Measurements from ENCODE around the gene ZIC4.

Gene ZIC4

GRCh38 chr3:147379651-147380050 lies 26.7 kb downstream of the ZIC4 start:
- Histone ChIP-seq H3K27ac (ENCODE audit: low read depth, low read length, severe bottlenecking) (no peak overlapping the region), H3K36me3 (ENCODE audit: control insufficient read depth, insufficient read depth, low read length) (no peaks in the 10 kb centered on the region), H3K4me1 (ENCODE audit: control insufficient read depth, insufficient read depth, low read length, poor library complexity, severe bottlenecking) (no peaks in the 10 kb centered on the region), H3K4me3 (ENCODE audit: extremely low read depth, insufficient read depth, low read length, poor library complexity, severe bottlenecking) (no peak overlapping the region), H3K9me3 (ENCODE audit: control insufficient read depth, low read length) (no peaks in the 10 kb centered on the region)
- 53 to 54% methylated on average over 5 to 7 of the region's 10 CpGs for WGBS, 2 experiments (ENCODE audit: insufficient coverage in 2 of 2)

GRCh38 chr3:147377412-147378367 lies 28.7 kb downstream of the ZIC4 start:
- Histone ChIP-seq H3K9me3 (ENCODE audit: control insufficient read depth, low read length) (no peaks in the 10 kb centered on the region), H3K4me3 (ENCODE audit: extremely low read depth, insufficient read depth, low read length, poor library complexity, severe bottlenecking) (no peak overlapping the region), H3K4me1 (ENCODE audit: control insufficient read depth, insufficient read depth, low read length, poor library complexity, severe bottlenecking) (no peaks in the 10 kb centered on the region), H3K36me3 (ENCODE audit: control insufficient read depth, insufficient read depth, low read length) (no peaks in the 10 kb centered on the region), H3K27ac (ENCODE audit: low read depth, low read length, severe bottlenecking) (peak overlapping the region; percentile 37)
- WGBS, 2 experiments (ENCODE audit: insufficient coverage in 2 of 2), result 1 to 2% methylated on average over 14 to 20 of the region's 30 CpGs

- Histone ChIP-seq H3K4me3 (ENCODE audit: extremely low read depth, insufficient read depth, low read length, poor library complexity, severe bottlenecking) (no peak overlapping the region), H3K27ac (ENCODE audit: low read depth, low read length, severe bottlenecking) (no peak overlapping the region), H3K4me1 (ENCODE audit: control insufficient read depth, insufficient read depth, low read length, poor library complexity, severe bottlenecking) (no peaks in the 10 kb centered on the region), H3K36me3 (ENCODE audit: control insufficient read depth, insufficient read depth, low read length) (no peaks in the 10 kb centered on the region), H3K9me3 (ENCODE audit: control insufficient read depth, low read length) (no peaks in the 10 kb centered on the region)
- WGBS, 2 experiments (ENCODE audit: insufficient coverage in 2 of 2), result 4 to 7% methylated on average over 6 of the region's 6 CpGs
These were observed 33.0 kb downstream of the ZIC4 start for GRCh38 chr3:147373301-147373700.

DNA sequence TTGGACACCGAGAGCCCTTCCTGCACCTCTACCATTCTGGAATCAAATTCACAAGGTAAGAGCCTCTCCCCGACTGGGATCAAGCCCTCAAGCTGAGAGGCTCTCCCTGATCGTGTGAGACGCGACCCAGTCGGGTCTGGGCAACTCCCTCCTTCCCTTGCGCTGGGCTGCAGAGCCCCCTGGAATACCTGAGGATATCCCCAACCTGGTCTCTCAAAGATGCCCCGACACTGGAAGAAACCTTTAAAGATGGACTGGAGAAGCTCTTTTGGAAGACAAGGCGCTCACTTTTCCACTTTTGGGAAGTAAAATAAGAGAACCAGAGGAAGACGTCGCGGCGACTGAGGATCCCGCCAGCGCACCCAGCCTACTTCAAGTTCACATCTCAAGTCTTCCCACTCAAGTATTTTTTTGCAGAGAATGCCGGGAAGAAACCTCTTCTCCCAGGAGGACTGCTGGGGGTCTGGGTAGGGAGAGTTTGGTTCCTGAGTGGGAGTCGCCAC lies 33.8 kb downstream of the ZIC4 start:
- no peaks in the 10 kb centered on the region for H3K4me1 ChIP-seq (ENCODE audit: control insufficient read depth, insufficient read depth, low read length, poor library complexity, severe bottlenecking)
- H3K4me3 ChIP-seq (ENCODE audit: extremely low read depth, insufficient read depth, low read length, poor library complexity, severe bottlenecking), result no peak overlapping the region
- no peaks in the 10 kb centered on the region for H3K9me3 ChIP-seq (ENCODE audit: control insufficient read depth, low read length)
- WGBS, 2 experiments (ENCODE audit: insufficient coverage in 2 of 2), result 0 to 2% methylated on average over 6 to 13 of the region's 17 CpGs
- H3K27ac ChIP-seq (ENCODE audit: low read depth, low read length, severe bottlenecking), result no peak overlapping the region
- no peaks in the 10 kb centered on the region for H3K36me3 ChIP-seq (ENCODE audit: control insufficient read depth, insufficient read depth, low read length)

GRCh38 chr3:147371771-147372340 lies 34.5 kb downstream of the ZIC4 start:
- Histone ChIP-seq H3K9me3 (ENCODE audit: control insufficient read depth, low read length) (no peaks in the 10 kb centered on the region), H3K27ac (ENCODE audit: low read depth, low read length, severe bottlenecking) (no peak overlapping the region), H3K36me3 (ENCODE audit: control insufficient read depth, insufficient read depth, low read length) (no peaks in the 10 kb centered on the region), H3K4me3 (ENCODE audit: extremely low read depth, insufficient read depth, low read length, poor library complexity, severe bottlenecking) (no peak overlapping the region), H3K4me1 (ENCODE audit: control insufficient read depth, insufficient read depth, low read length, poor library complexity, severe bottlenecking) (no peaks in the 10 kb centered on the region)
- 0 to 13% methylated on average over 1 of the region's 7 CpGs for WGBS, 2 experiments (ENCODE audit: insufficient coverage in 2 of 2)

DNA sequence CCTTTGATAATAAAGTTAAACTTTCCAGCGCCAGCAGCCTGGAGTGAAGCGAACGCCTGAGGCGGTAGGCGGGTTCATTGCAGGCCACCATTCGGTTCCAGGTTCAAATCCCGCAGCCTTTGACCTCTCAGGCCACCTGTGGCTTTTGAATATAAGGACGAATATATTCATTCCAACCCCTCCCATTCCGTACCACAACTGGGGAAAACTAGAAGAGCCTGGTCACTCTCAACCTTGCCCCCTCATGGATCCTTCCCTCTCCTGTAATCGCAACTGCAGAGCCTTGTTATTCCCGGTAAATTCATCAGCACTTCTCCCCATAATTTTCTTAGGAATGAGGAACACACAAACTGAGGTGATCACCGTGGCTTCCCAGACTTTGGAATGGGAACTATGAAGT lies 35.2 kb downstream of the ZIC4 start:
- Histone ChIP-seq H3K36me3 (ENCODE audit: control insufficient read depth, insufficient read depth, low read length) (no peaks in the 10 kb centered on the region), H3K4me3 (ENCODE audit: extremely low read depth, insufficient read depth, low read length, poor library complexity, severe bottlenecking) (no peak overlapping the region), H3K9me3 (ENCODE audit: control insufficient read depth, low read length) (no peaks in the 10 kb centered on the region), H3K4me1 (ENCODE audit: control insufficient read depth, insufficient read depth, low read length, poor library complexity, severe bottlenecking) (no peaks in the 10 kb centered on the region), H3K27ac (ENCODE audit: low read depth, low read length, severe bottlenecking) (no peak overlapping the region)
- 0% methylated on average over 8 to 9 of the region's 12 CpGs for WGBS, 2 experiments (ENCODE audit: insufficient coverage in 2 of 2)

- no peak overlapping the region for H3K4me3 ChIP-seq (ENCODE audit: extremely low read depth, insufficient read depth, low read length, poor library complexity, severe bottlenecking)
- H3K4me1 ChIP-seq (ENCODE audit: control insufficient read depth, insufficient read depth, low read length, poor library complexity, severe bottlenecking), result no peaks in the 10 kb centered on the region
- H3K27ac ChIP-seq (ENCODE audit: low read depth, low read length, severe bottlenecking), result no peak overlapping the region
- H3K9me3 ChIP-seq (ENCODE audit: control insufficient read depth, low read length), result no peaks in the 10 kb centered on the region
- no peaks in the 10 kb centered on the region for H3K36me3 ChIP-seq (ENCODE audit: control insufficient read depth, insufficient read depth, low read length)
- 5 to 20% methylated on average over 1 to 10 of the region's 19 CpGs for WGBS, 2 experiments (ENCODE audit: insufficient coverage in 2 of 2)
These were observed 36.0 kb downstream of the ZIC4 start for GRCh38 chr3:147370349-147370748.

DNA sequence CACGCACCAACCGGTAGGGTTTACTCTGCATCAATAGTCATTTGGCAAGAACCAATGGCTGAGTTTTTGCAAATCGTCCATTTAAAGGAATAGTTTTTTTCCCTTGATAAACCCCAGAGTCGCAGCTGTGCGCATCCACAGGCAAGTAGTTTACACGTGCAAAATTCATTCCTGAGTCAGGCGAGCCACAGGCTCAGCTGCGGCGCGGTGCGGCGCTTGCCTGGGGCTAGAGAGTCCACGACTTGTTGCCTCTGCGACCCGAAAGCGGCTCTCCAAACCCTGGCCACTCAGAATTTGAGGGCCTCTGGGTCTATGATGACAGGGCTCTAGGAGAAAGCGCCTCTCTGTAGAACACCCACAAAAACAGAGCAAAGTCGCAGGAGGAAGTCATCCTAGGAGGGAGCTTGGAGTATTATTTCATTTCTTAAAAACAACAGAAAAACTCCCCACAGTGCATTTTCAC lies 36.7 kb downstream of the ZIC4 start:
- no peaks in the 10 kb centered on the region for H3K4me1 ChIP-seq (ENCODE audit: control insufficient read depth, insufficient read depth, low read length, poor library complexity, severe bottlenecking)
- H3K4me3 ChIP-seq (ENCODE audit: extremely low read depth, insufficient read depth, low read length, poor library complexity, severe bottlenecking), result no peak overlapping the region
- H3K36me3 ChIP-seq (ENCODE audit: control insufficient read depth, insufficient read depth, low read length), result no peaks in the 10 kb centered on the region
- no peaks in the 10 kb centered on the region for H3K9me3 ChIP-seq (ENCODE audit: control insufficient read depth, low read length)
- H3K27ac ChIP-seq (ENCODE audit: low read depth, low read length, severe bottlenecking), result no peak overlapping the region
- 0% methylated on average over 7 to 10 of the region's 18 CpGs for WGBS, 2 experiments (ENCODE audit: insufficient coverage in 2 of 2)

DNA sequence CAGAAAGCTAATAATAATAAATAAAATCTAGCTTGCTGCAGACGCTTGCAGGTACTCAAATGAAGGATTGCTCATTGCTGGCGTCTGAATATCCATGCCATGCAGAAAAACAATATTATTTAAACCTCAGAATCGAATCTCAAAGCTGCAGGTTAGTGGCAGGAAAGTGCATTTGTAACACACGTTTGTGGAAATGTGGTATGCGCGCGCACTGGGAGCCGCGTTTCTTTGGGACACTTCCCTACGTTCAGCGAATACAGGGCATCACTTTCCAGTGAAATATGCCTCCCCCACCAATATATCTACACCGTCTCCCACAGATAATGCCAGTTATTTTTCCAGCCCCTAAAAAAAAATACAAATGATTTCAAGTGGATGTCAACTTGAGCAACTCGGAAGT lies 37.1 kb downstream of the ZIC4 start:
- Histone ChIP-seq H3K4me3 (ENCODE audit: extremely low read depth, insufficient read depth, low read length, poor library complexity, severe bottlenecking) (no peak overlapping the region), H3K36me3 (ENCODE audit: control insufficient read depth, insufficient read depth, low read length) (no peaks in the 10 kb centered on the region), H3K9me3 (ENCODE audit: control insufficient read depth, low read length) (no peaks in the 10 kb centered on the region), H3K27ac (ENCODE audit: low read depth, low read length, severe bottlenecking) (no peak overlapping the region), H3K4me1 (ENCODE audit: control insufficient read depth, insufficient read depth, low read length, poor library complexity, severe bottlenecking) (no peaks in the 10 kb centered on the region)
- WGBS, 2 experiments (ENCODE audit: insufficient coverage in 2 of 2), result 0% methylated on average over 3 to 4 of the region's 13 CpGs

- Histone ChIP-seq H3K36me3 (ENCODE audit: control insufficient read depth, insufficient read depth, low read length) (no peaks in the 10 kb centered on the region), H3K4me1 (ENCODE audit: control insufficient read depth, insufficient read depth, low read length, poor library complexity, severe bottlenecking) (no peaks in the 10 kb centered on the region), H3K4me3 (ENCODE audit: extremely low read depth, insufficient read depth, low read length, poor library complexity, severe bottlenecking) (no peak overlapping the region), H3K27ac (ENCODE audit: low read depth, low read length, severe bottlenecking) (no peak overlapping the region), H3K9me3 (ENCODE audit: control insufficient read depth, low read length) (no peaks in the 10 kb centered on the region)
- 3 to 5% methylated on average over 12 to 15 of the region's 16 CpGs for WGBS, 2 experiments (ENCODE audit: insufficient coverage in 2 of 2)
These were observed 37.7 kb downstream of the ZIC4 start for GRCh38 chr3:147368561-147369221.
